MCF 10A (cell line): ENCODE data around the gene ASB12. TPM values are rescaled to one million over a fixed set of nuclear protein-coding genes. Genes with fewer than 3 reads are reported as not detected.

ENCODE experiments used
- BruUV-seq: library from RNA; stranded (reverse); fragments of 400-500 nt; replicated peaks from 2 replicates; lab custom pipeline; 2021; lab: Mats Ljungman, UMichigan
- CTCF ChIA-PET: fragments of 300-600 bp; sonication (Branson Sonifier 250); formaldehyde crosslinking; extraction: SDS; loops from one replicate; lab custom pipeline; 2021; ENCODE audit warnings: antibody characterized with exemption, inconsistent platforms; lab: Yijun Ruan, JAX
- POLR2A ChIA-PET: fragments of 300-600, 350-650 bp; sonication (Branson Sonifier 250); formaldehyde crosslinking; extraction: SDS; loops from one replicate; lab custom pipeline; 2020; ENCODE audit warnings: antibody characterized with exemption, inconsistent platforms; lab: Yijun Ruan, JAX
- DNase-seq: peaks from one replicate; pipeline ENCODE4 v3.0.0-alpha.2; 2018; ENCODE audit not compliant: unreplicated experiment
- H3K27ac Mint-ChIP-seq: one replicate; pipeline ENCODE4 v1.8.0; 2022; ENCODE audit warnings: mild to moderate bottlenecking, low read depth, mixed read lengths; ENCODE audit not compliant: unreplicated experiment
- H3K27me3 Mint-ChIP-seq: one replicate; pipeline ENCODE4 v1.8.0; 2022; ENCODE audit warnings: mixed read lengths; ENCODE audit not compliant: insufficient read depth, unreplicated experiment
- H3K36me3 Mint-ChIP-seq: one replicate; pipeline ENCODE4 v1.8.0; 2022; ENCODE audit warnings: mild to moderate bottlenecking, moderate library complexity, mixed read lengths; ENCODE audit not compliant: insufficient read depth, unreplicated experiment
- H3K4me1 Mint-ChIP-seq: one replicate; pipeline ENCODE4 v1.8.0; 2022; ENCODE audit warnings: mixed read lengths; ENCODE audit not compliant: insufficient read depth, unreplicated experiment
- H3K4me3 Mint-ChIP-seq: one replicate; pipeline ENCODE4 v1.8.0; 2022; ENCODE audit warnings: mild to moderate bottlenecking, moderate library complexity, mixed read lengths; ENCODE audit not compliant: unreplicated experiment
- H3K9me3 Mint-ChIP-seq: one replicate; pipeline ENCODE4 v1.8.0; 2022; ENCODE audit warnings: mixed read lengths; ENCODE audit not compliant: unreplicated experiment
- CTCF ChIP-seq: fragments of 200-600 bp; IDR thresholded peaks from one replicate; pipeline ENCODE4 v1.8.0; 2022; ENCODE audit warnings: antibody characterized with exemption, mild to moderate bottlenecking; ENCODE audit not compliant: unreplicated experiment
- intact Hi-C: fragments of 100-400 bp; cut with micrococcal nuclease; formaldehyde crosslinking; loops from 2 replicates; pipeline ENCODE4 v1.14.1; 2022
- total RNA-seq: library from RNA; stranded (reverse); gene quantifications from 2 replicates; pipeline ENCODE4 v1.2.3, GENCODE V29; 2022

ASB12 gene
- total RNA-seq, 1 experiment from 2014 or later = not detected

- Mint-ChIP-seq H3K27ac (no peak overlapping the region), H3K9me3 (no peaks in the 10 kb centered on the region), H3K4me1 (no peaks in the 10 kb centered on the region), H3K36me3 (peaks cover 14% of the 10 kb centered on the region), H3K4me3 (no peak overlapping the region), H3K27me3 (no peaks in the 10 kb centered on the region)
- no peak for DNase-seq
- TF ChIP-seq CTCF = no peak
- intact Hi-C loops = no loop called here
- ChIA-PET POLR2A (interaction anchor here (0.7 kb wide), 1 partner anchor 259 kb away, joined by 3 read pairs; no protein-coding TSS in a partner anchor), CTCF (no interaction called here)
- BruUV-seq = no TSS peak
Measured at GRCh38 chrX:64191281-64192010, 39.0 kb downstream of the ASB12 start.

GRCh38 chrX:64190136-64190740, 40.2 kb downstream of the ASB12 start:
- CTCF ChIA-PET = interaction anchor here (0.6 kb wide), 1 partner anchor 655 kb away, joined by 3 read pairs; no protein-coding TSS in a partner anchor
- no peaks in the 10 kb centered on the region for H3K4me1 Mint-ChIP-seq
- DNase-seq = no peak
- BruUV-seq = no TSS peak
- peaks cover 14% of the 10 kb centered on the region for H3K36me3 Mint-ChIP-seq
- no peaks in the 10 kb centered on the region for H3K9me3 Mint-ChIP-seq
- POLR2A ChIA-PET = interaction anchor here (0.7 kb wide), 2 partner anchors 258 to 1477 kb away, joined by 3 read pairs; no protein-coding TSS in a partner anchor
- no peaks in the 10 kb centered on the region for H3K27me3 Mint-ChIP-seq
- no peak overlapping the region for H3K4me3 Mint-ChIP-seq
- intact Hi-C loops = no loop called here
- H3K27ac Mint-ChIP-seq = no peak overlapping the region
- no peak for TF ChIP-seq CTCF

- H3K27ac Mint-ChIP-seq = no peak overlapping the region
- no peaks in the 10 kb centered on the region for H3K27me3 Mint-ChIP-seq
- no peak for TF ChIP-seq CTCF
- no peaks in the 10 kb centered on the region for H3K9me3 Mint-ChIP-seq
- ChIA-PET CTCF (interaction anchor here (0.6 kb wide), 1 partner anchor 495 kb away, joined by 3 read pairs; no protein-coding TSS in a partner anchor), POLR2A (interaction anchor here (1.4 kb wide), 1 partner anchor 9 kb away, joined by 3 read pairs; no protein-coding TSS in a partner anchor)
- no peak for DNase-seq
- H3K4me1 Mint-ChIP-seq = no peaks in the 10 kb centered on the region
- H3K4me3 Mint-ChIP-seq = no peak overlapping the region
- intact Hi-C loops = no loop called here
- no TSS peak for BruUV-seq
- peaks cover 14% of the 10 kb centered on the region for H3K36me3 Mint-ChIP-seq
Measured at GRCh38 chrX:64188901-64189300, 41.5 kb downstream of the ASB12 start.

GRCh38 chrX:64187762-64188150, 42.7 kb downstream of the ASB12 start:
- POLR2A ChIA-PET = interaction anchor here (1.4 kb wide), 1 partner anchor 10 kb away, joined by 3 read pairs; no protein-coding TSS in a partner anchor
- no TSS peak for BruUV-seq
- H3K9me3 Mint-ChIP-seq = no peaks in the 10 kb centered on the region

More at GRCh38 chrX:64187762-64188150, 42.7 kb downstream of the ASB12 start:
- H3K36me3 Mint-ChIP-seq = peaks cover 14% of the 10 kb centered on the region
- intact Hi-C loops = no loop called here
- no peaks in the 10 kb centered on the region for H3K27me3 Mint-ChIP-seq
- DNase-seq = no peak
- H3K4me1 Mint-ChIP-seq = no peaks in the 10 kb centered on the region
- CTCF ChIA-PET = interaction anchor here (0.5 to 0.6 kb wide), 2 partner anchors 728 to 1450 kb away, joined by 3 read pairs; no protein-coding TSS in a partner anchor
- H3K4me3 Mint-ChIP-seq = no peak overlapping the region
- no peak for TF ChIP-seq CTCF
- no peak overlapping the region for H3K27ac Mint-ChIP-seq
